Islet precursor cell (in vitro differentiated cells): ENCODE results near the gene SAYSD1.

Source experiments
- DNase-seq: peaks from one replicate; pipeline ENCODE4 v3.0.0-alpha.2; 2018

Gene SAYSD1

DNA sequence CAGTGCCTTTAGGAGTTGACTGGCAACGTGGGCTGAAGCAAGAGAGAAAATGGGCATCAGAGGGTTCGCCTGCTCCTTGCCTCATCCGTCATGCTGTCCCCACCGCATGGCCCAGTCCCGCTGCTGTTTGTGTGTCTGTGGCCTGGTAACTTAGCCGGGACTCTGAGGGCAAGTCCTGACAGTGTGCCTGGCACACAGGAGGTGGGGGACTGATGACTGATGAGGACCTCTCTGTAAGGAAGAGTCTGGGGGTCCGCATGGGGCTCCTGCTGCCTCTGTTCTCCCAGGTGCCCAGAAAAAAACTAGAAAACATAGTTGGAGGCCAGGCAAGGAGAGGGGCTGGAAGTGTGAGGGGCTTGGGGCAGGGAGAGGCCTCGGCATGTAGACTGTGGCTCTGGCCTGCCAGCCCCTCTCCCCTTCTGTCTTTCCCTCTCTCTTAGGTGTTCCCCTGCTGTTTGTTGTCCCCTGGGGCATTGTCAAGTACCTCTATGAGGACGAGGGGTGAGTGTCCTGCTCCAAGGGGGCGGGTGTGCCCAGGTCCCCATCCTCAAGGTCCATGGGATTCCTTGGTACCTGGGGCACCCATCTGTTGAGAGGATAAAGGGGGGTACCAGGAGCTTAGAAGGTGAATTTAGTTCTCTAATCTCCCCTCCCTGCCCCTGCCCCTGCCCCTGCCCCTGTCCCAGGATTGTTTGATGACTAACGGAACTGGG lies 36.9 kb downstream of the SAYSD1 start:
- peak; percentile 12 for DNase-seq

DNA sequence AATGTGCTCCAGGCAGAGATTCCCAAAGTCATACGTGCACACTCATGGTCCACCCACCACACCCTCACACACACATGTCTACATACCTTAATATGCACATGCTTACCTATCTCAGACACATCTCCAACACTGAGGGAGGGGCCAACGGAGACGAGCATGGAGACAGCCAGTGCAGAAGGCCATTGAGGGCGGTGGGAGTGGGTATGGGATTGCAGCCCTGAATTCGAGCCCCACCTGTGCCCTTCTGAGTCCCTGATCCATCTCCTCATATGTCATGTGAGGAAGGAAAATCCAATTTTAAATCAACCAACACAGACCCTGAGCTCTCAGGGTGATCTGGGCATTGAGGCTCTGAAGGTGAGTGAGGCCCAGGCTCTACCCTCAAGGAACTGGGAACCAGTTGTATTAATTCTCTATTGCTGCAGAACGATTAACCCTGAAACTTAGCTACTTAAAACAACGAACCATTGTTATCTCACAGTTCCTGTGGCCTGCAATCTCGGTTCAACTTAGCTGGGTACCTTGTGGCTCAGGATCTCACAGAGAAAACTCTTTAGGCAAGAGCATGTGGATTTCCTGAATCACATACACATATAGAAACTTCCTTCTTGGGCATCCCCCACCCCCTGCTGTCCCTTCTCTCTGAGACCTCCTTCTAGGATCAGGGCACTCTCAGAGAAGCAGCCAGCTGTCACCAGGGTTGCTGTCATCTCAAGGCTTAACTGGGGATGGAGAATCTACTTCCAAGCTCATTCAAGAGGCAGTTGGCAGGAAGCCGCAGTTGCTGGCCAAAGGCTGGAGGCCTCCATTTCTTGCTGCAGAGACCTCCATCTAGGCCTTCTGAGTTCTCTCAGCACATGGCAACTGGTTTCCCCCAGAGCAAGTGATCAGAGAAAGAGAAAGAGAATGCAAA lies 38.1 kb downstream of the SAYSD1 start:
- peak; percentile 31 for DNase-seq

DNA sequence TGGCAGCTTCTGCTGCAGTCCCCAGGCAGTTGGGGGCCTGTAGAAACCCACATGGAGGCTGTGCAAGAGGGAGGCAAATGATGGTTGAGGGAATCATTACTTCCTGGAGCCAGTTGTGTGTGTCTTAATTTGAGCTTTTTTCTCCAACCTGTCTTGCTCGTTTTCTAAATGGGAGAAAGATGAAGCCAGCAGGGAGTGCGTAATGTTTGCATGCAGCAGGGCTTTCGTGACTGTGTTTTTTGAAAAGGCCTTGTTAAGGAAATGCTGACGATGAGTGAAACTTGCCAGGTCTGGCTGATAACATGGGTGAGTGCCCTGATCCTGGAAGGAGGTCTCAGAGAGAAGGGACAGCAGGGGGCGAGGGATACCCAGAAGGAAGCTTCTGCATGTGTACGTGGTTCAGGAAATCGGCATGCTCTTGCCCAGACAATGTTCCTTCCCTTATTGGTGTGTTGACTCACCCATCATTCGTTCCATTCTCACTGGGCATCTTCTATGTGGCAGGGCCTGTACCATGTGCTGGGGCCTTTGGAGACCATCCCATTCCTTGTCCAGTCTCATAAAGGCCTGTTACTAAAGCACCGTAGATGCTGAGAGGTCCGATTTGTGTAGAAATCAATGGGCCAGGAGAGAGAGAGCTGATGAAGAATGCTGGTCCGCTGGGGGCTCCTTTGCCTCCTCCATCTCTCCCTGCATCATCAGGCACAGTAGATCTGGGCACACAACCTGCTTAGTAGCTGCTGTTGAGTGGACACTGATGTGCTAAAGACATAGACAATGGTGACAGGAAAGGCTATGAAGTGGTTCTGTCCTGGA lies 39.0 kb downstream of the SAYSD1 start:
- peak; percentile 32 for DNase-seq

DNA sequence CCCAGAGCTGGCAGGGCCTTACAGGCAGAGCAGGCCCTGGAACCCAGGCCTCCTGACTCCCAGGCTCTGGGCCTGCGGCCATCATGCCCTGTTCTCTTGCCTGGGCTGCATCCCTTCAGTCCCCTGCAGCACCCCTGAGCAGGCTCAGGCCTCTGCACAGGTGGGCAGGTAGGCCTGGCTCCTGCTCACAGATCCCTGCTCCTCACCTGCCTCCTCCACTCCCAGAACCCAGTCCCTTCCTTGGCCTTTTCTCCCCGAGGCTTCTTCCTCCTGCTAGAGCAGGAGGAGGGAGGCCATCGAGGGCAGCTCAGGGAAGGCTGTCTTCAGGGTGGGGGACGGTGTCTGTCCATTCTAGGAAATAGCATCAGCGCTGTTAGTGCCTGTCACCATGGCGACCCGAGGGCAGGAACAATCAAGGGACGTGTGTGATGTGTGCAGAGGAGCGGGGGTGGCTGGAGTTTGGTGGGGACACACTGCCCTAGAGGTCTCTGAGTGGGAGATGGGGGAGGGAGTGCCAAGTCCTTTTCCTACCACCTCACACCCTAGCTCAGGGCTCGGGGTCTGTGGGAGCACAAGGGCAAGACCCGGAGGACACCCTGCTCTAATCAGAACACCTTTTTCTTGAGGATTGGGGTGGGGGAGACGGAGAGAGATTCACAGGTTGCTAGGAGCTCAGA lies 39.8 kb downstream of the SAYSD1 start:
- peak; percentile 39 for DNase-seq

DNA sequence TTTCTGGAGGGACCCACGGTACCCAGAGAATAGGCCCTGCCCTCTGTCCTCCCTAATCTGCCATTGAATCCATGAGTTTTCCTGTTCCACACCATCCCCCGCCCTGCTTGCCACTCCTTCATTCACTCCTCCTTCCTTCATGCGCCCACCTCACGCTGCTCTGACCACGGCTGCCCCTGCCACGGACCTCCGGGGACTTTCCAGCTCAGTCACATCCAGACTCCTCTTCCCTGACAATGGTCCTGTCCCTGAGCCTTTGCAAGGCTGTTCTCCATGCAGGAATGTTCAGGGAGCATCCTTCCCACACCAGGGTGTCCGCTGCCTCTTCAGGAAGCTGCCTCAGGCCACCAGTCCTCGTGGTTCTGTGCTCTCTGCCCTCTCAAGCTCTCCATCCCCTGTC lies 40.5 kb downstream of the SAYSD1 start:
- DNase-seq = peak; percentile 37

DNA sequence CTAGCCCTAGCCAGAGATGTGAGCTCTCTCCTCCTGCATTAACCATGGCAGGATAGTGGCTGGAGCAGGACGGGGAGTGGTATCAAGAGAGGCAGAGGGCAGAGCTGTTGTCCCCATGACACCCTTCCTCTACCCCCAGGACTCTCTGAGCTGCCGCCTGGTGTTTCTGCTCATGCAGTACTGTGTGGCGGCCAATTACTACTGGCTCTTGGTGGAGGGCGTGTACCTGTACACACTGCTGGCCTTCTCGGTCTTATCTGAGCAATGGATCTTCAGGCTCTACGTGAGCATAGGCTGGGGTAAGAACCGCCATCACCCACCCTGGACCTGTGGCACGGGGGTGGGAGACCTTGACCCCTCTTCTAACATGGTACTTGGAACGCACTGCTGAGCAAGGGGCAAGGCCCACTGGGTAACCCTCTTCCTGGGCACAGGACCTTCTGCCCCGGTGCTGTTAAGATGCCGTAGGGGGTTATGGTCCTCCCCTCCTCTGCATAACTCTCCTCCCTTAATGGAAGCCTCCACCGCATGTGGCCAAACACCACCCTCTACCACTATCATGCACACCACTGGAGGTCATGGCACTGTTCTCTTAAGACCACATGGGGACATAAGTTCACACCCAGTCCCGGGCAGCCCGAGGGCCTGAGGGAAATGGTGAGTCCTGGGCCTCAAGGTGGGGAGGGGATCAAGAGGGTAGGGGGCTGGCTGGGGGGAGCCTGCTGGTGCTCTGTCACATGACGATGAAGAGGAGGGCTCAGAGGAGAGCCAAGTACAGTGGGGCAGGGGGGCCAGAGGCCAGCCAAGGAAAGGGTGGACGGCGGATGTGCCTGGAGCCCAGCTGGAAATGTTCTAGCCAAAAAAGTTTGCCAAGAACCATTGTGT lies 41.3 kb downstream of the SAYSD1 start:
- peak; percentile 44 for DNase-seq

DNA sequence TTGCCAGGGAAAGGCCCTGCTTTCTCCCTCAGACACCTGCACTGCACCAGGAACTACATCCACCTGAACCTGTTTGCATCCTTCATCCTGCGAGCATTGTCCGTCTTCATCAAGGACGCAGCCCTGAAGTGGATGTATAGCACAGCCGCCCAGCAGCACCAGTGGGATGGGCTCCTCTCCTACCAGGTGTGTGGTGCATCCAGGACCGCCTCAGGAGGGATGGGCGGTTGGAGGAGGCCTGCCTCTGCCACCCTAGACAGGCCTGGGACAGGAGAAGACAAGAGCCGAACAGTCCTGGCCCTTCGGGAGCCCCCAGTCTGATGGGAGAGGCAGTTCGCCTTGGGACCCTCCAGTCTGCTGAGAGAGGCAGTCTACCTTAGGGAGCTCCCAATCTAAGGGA lies 42.2 kb downstream of the SAYSD1 start:
- peak; percentile 26 for DNase-seq

DNA sequence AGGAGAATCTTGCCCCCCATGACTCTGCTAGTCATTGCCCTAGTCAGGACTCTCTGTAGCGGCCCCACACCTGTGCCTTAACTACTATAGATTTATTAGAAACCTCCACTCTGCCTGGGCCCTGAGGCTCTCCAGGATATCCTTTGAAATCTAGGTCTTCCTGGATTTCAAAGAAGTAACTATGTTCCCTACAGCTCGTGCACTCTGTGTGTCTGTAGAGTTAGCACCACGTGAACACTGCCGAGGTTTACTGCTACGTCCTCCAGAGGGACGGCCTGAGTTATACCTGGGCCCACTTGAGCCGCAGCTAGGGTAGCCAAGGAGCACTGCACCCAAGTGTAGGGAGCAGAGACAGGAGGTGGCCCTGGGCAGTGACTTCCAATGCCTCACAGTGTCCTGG lies 46.6 kb downstream of the SAYSD1 start:
- DNase-seq = no peak

DNA sequence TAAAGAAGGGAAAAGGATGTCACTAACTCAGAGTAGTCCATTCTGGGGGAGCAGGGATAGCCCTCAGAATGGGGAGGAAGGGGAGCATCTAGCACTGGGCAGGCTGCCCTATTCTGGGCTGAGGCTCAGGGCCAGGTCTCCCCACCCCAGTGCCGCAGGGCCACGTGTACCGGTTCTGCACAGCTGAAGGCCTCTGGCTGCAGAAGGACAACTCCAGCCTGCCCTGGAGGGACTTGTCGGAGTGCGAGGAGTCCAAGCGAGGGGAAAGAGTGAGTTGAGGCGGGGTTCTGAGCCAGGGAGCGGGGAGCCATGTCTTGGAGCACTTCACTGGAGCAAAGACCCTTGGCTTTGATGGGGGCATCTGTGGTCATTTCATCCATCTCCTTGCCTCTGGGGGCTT lies 49.4 kb downstream of the SAYSD1 start:
- no peak for DNase-seq

DNA sequence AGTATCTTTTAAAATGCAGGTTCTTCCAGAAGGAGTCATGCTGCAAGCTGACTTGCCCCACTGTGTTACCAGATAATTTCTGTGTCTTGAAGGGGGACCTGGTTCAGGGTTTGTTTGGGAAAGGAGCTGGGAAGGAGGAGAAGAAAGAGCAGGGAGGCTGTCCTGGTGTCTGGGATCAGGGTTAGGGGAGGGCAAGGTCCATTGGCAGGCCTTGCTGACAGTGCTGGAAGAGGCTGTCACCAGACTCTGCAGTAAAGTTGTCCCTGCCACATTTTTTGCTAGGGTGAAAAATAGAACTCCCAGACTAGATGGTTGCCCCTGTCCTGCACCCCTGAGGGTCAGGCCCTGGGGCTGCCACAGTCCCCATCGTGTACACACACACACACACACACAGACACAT lies 51.5 kb downstream of the SAYSD1 start:
- DNase-seq = no peak

DNA sequence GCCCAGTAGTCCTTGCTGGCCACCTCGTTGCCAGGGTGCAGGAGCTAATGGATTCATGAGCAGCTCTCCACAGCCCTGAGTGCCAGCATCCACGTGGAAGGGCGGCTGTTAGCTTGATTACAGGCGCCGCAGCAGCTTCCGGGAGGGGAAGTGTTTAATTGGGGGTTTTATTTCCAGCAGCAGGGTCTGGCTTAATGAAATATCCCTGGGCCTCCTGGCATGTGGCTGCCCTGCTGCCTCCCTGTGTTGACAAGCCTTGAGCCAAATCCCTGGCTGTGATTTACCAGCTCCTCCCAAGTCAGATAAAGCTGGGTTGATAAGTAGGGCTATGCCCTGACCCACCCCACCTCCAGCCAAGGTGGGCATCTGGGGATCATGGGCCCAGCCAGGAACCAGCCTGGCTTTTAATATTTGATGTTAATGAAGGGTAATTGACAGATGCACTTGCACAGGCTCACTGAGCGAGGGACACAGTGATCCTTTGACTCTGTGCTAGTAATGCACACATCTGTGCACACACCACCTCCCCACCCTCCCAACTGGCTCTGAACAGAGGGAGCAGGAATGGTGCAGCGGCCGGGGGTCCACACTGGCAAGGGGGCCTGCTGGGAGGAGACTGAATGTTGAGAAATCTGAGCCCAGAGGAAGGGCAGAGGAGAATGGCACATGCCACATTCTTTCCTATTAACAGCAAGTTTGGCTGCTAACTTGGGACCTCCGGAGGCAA lies 52.8 kb downstream of the SAYSD1 start:
- DNase-seq = no peak

DNA sequence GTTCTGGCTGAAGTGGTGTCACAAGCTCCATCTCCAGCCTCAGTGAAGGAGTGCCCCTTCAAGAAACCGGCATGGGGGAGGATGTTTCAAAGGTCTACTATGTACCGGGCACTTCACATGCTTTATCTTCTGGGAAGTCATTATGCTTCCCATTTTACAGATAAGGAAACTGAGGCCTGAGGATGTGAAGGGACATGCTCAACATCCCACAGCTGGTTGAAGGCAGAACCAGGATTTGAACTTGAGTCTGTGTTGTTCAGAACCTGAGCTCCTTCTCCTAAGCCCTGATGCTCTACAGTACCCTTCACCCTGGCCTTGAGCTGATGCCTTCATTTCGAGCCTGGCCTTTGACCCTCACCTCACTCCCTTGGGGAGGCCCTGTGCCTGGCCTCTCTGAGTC lies 53.4 kb downstream of the SAYSD1 start:
- DNase-seq = no peak

DNA sequence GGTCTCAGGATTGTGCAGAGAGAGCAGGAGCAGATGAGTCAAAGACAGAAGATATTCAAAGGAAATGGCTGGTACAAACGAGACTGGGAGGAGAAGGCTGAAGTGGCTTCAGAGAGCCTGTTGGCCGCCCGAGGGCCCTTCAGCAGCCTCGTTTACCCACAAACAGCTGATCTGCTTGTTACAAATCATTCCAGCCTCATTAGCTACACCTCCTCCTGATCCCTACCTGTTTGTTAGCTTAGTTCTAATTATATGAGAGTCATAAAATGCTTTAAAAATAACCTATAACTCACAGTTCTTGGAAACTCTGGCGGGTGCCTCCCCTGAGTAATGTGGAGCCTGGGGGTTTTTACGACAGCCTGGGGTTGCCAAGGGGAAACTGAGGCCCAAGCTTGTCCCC lies 53.8 kb downstream of the SAYSD1 start:
- no peak for DNase-seq

DNA sequence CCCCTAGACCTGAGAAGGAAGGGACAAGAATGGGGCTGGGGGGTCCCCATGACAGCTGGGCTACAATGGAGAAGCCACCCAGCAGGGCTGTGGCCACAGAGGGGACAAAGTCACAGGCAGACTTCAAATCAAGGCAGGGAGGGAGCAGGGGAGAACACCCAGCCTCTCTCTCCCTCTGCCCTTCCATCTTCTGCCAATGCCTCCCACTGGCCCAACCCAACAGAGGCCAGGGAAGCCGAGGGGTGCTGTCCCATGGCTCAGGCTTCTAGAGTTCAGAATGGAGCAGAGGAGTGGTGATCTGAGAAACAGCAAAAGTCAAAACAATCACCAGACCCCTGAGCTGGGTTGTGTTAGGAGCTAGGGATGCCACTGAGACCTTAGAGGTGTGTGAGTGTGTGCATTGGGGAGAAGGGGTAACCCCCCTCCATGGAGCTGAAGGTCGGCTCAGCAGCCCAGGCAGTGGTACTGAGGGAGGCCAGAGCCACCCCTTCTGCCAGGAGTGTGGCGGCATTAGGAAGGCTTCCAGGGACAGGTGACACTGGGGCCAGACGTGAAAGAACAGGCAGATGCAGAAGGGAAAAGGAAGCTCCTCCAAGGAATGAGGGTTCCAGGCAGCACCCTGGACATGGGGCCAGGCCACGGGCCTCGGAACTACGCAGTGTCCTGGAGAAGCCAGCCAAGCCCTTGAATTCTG lies 54.4 kb downstream of the SAYSD1 start:
- no peak for DNase-seq

DNA sequence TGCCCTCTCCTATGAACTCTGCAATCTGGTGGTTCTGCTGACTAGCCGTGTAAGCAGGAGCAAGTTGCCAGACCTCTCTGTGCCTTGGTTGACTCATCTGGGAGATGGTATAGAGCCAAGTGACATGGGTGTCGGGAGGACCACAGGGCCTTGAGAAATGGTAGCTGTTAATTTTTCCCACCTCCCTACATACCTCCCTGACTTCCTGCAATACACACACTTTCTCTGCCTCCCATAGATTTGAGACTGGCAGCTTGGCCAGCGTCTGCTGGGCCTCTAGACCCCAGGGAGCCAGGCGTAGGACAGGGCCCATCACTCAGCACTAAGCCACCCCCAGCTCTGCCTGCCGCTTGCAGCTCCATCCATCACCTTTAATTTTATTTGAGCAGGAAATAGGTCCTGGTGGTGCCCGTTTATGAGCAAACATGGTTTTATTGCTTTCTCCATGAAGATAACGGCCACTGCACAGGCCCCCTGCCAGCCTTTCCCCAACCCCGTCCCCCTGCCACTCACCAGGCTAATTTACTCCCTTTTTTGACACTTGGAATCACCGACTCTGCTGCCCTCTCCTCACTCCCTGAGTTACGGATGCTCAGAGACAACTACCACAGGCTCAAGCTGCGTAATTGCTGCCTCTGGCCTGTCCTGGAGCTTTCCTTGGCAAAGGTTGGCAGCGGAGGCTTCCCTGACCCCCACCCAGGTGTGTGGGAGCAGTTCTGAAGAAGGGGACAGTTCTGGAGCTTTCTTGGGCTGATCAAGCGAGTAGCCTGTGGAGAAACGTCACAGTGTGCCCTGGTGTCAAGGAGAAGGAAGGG lies 55.3 kb downstream of the SAYSD1 start:
- DNase-seq = no peak

DNA sequence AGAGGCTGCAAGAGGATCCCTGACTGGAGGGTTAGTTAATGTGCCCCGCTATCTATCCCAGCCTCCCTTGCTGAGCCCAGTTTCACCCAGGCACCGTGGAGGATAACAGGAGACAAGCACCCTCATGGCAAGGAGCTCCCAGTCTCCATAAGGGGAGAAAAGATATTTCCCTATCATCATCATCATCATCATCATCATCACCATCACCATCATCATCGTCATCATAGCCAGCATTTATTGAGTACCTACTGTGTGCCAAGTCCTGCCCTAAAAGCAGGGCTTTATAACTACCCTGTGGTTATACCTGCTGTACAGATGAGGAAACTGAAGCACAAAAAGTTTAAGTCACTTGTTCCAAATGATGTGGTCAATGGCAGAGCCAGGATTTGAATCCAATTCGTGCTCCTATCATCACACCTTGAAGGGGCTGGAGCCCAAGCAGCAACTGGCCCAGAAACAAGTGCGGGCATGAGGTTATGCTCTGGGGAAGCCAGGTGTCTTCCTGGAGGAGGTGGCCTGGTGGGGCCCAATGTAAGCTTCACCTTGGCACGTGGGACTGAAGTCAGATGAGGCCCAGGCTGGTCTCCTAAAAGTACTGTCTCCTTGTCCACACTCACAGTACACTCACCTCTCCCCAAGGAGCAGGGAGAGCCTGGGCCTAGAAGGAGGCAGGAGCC lies 56.4 kb downstream of the SAYSD1 start:
- DNase-seq = no peak

DNA sequence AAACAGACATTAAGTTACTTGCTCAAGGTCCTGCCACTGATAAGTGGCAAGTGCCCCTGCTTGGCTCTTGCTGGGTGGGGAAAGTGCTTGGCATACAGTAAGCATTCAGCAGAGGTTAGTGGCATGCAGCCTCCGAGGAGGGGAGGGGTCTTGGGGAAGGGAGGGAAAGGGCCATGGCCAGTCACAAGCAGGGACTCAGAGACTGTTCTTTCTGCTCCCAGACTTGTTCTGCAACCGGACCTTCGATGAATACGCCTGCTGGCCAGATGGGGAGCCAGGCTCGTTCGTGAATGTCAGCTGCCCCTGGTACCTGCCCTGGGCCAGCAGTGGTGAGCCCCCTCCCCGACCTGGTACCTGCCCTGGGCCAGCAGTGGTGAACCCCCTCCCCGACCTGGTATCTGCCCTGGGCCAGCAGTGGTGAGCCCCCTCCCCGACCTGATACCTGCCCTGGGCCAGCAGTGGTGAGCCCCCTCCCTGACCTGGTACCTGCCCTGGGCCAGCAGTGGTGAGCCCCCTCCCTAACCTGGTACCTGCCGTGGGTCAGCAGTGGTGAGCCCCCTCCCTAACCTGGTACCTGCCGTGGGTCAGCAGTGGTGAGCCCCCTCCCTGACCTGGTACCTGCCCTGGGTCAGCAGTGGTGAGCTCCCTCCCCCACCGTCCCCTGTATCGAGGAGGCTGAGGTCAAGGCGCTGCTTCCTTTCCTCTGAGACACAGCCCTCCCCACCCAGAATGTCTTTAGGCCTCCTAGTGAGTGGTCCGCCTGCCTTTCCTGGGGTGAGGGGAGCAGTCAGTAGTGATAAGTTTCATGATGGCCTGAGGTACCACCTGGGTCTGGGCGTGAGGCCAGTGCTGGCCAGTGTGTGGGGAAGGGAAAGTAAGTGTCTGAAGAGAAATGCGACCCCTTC lies 57.5 kb downstream of the SAYSD1 start:
- no peak for DNase-seq

DNA sequence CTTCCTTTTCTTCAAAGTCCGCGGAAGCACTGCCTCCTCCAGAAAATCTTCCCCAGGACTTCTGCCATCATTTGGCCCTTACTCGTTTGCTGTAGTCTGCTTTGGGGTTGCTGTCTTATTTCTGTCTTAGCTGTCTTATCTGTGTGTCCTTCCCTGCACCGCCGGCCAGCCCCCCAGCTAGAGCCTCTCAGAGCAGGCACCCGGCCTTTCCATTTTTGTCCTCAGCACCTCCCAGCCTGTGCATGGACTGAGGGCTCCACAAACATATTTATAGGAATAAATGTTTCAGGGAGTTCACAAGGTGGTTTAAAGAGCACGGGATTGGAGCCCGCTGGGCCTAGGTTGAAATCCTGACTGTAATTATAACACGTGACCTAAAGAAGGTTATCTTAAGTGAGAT lies 58.3 kb downstream of the SAYSD1 start:
- no peak for DNase-seq
